ENCODE data around the gene COL12A1. TPM values are rescaled to one million over a fixed set of nuclear protein-coding genes. Genes with fewer than 3 reads are reported as not detected.
A peak's percentile ranks its signal among the peaks of the same experiment; 100 is the strongest.

The COL12A1 gene
- total and polyA plus RNA-seq, 10 of the 15 experiments (the other 5 are each of a cell fraction or from before 2014, with no cell fraction given) = under 0.01 to 0.69 (median 0.11) TPM; not detected in 6

GRCh38 chr6:75208298-75209183 is 2.7 kb upstream of the COL12A1 start (continued):
- no peak for TF ChIP-seq PRDM15 (CRISPR knock-in tag; IDR thresholded peaks at IDR 0.05)
- TF ChIP-seq NR2C1 (IDR thresholded peaks at IDR 0.05) = peak; percentile 49
- 0 out of 2 replicates have a peak, but pooled peaks have one; percentile 31 for TF ChIP-seq HCFC1 (IDR thresholded peaks at IDR 0.05; ENCODE audit: low read length)
- TF ChIP-seq ATF3 (IDR thresholded peaks at IDR 0.05; ENCODE audit: borderline replicate concordance, extremely low read depth, low read depth, low read length) = no peak
- TF ChIP-seq SPI1 (IDR thresholded peaks at IDR 0.05; ENCODE audit: borderline replicate concordance, insufficient read depth, low read depth, low read length) = no peak
- peak; percentile 73; the same call in 1 of the 2 replicates for TF ChIP-seq SMC3 (IDR thresholded peaks at IDR 0.05; ENCODE audit: borderline replicate concordance, low read length)
- no peak for TF ChIP-seq POLR2AphosphoS2 (IDR thresholded peaks at IDR 0.05; ENCODE audit: low read depth, low read length)
- peak; percentile 41; the same call in 1 of the 2 replicates for TF ChIP-seq ZNF592 (IDR thresholded peaks at IDR 0.05)
- TF ChIP-seq ZBTB4 (CRISPR knock-in tag; IDR thresholded peaks at IDR 0.05) = no peak
- no peak for TF ChIP-seq ELK1 (IDR thresholded peaks at IDR 0.05; ENCODE audit: low read depth, low read length)
- no peak for TF ChIP-seq BRCA1 (IDR thresholded peaks at IDR 0.05; ENCODE audit: low read depth, low read length)
- no peak for TF ChIP-seq SMAD5 (IDR thresholded peaks at IDR 0.05; ENCODE audit: low read depth)
- no peak for TF ChIP-seq TCF3 (IDR thresholded peaks at IDR 0.05; ENCODE audit: borderline replicate concordance, insufficient read depth, low read depth, low read length)
- TF ChIP-seq YY1 (IDR thresholded peaks at IDR 0.05; ENCODE audit: low read depth, low read length) = 0 out of 2 replicates have a peak, but pooled peaks have one; percentile 30
- TF ChIP-seq NFIC (IDR thresholded peaks at IDR 0.05; ENCODE audit: low read depth, low read length) = no peak
